G401.6 (cell line): ENCODE results near the gene PLEKHS1.

ENCODE experiments used
- FAIRE-seq: peaks from 2 replicates; lab custom pipeline; 2012; peaks lifted over from hg19 to GRCh38; lab: Jason Lieb, UNC

The PLEKHS1 gene

GRCh38 chr10:113751181-113751732, at the start of gene PLEKHS1:
TSS of gene PLEKHS1 (plus strand) at chr10:113751682. CDS start at chr10:113755278, 3,596 bp downstream.
- no peak for FAIRE-seq

GRCh38 chr10:113704637-113705343, 46.7 kb upstream of the PLEKHS1 start:
- FAIRE-seq: peak; percentile 94

GRCh38 chr10:113705344-113705652, 46.2 kb upstream of the PLEKHS1 start:
- FAIRE-seq: no peak

- no peak for FAIRE-seq
These were observed 44.9 kb upstream of the PLEKHS1 start for GRCh38 chr10:113706623-113707022.

- FAIRE-seq: no peak
These were observed 42.8 kb upstream of the PLEKHS1 start for GRCh38 chr10:113708640-113709039.

- FAIRE-seq: no peak
These were observed 42.2 kb upstream of the PLEKHS1 start for GRCh38 chr10:113709221-113709838.

GRCh38 chr10:113711142-113711541, 40.3 kb upstream of the PLEKHS1 start:
- FAIRE-seq: no peak

GRCh38 chr10:113712024-113712423, 39.5 kb upstream of the PLEKHS1 start:
- FAIRE-seq: no peak

GRCh38 chr10:113712755-113713639, 38.5 kb upstream of the PLEKHS1 start:
- FAIRE-seq: no peak

- FAIRE-seq: no peak
These were observed 37.9 kb upstream of the PLEKHS1 start for GRCh38 chr10:113713640-113713982.

- no peak for FAIRE-seq
These were observed 35.2 kb upstream of the PLEKHS1 start for GRCh38 chr10:113716109-113716910.

GRCh38 chr10:113718969-113719822, 32.3 kb upstream of the PLEKHS1 start:
- no peak for FAIRE-seq

GRCh38 chr10:113720386-113720785, 31.1 kb upstream of the PLEKHS1 start:
- no peak for FAIRE-seq

- FAIRE-seq: no peak
These were observed 19.2 kb upstream of the PLEKHS1 start for GRCh38 chr10:113732160-113732881.

- no peak for FAIRE-seq
These were observed 18.5 kb upstream of the PLEKHS1 start for GRCh38 chr10:113732966-113733365.

- no peak for FAIRE-seq
These were observed 17.8 kb upstream of the PLEKHS1 start for GRCh38 chr10:113733635-113734034.

- FAIRE-seq: no peak
These were observed 15.6 kb upstream of the PLEKHS1 start for GRCh38 chr10:113735913-113736312.

GRCh38 chr10:113736576-113736975, 14.9 kb upstream of the PLEKHS1 start:
- FAIRE-seq: no peak

GRCh38 chr10:113739031-113739430, 12.5 kb upstream of the PLEKHS1 start:
- no peak for FAIRE-seq

- no peak for FAIRE-seq
These were observed 11.9 kb upstream of the PLEKHS1 start for GRCh38 chr10:113739577-113739976.
